H54 (cell line): Measurements from ENCODE around the gene SH2D1A.

Experiments
- DNase-seq: peaks from one replicate; pipeline ENCODE4 v3.0.0; 2011; ENCODE audit warnings: low spot score, mixed read lengths; ENCODE audit not compliant: insufficient read length
- FAIRE-seq: peaks from 3 replicates; lab custom pipeline; 2011; peaks lifted over from hg19 to GRCh38; lab: Jason Lieb, UNC
- POLR2A ChIP-seq: IDR thresholded peaks from 2 replicates; pipeline ENCODE4 v1.6.1; 2011; ENCODE audit warnings: low read depth, mild to moderate bottlenecking, low read length

Gene SH2D1A

GRCh38 chrX:124341396-124342132 is 4.8 kb upstream of the SH2D1A start:
- no peak for FAIRE-seq

GRCh38 chrX:124342174-124342867 is 4.0 kb upstream of the SH2D1A start:
- FAIRE-seq (no peak), DNase-seq (no peak)
- no peak for TF ChIP-seq POLR2A

More at GRCh38 chrX:124341396-124342132, 4.8 kb upstream of the SH2D1A start:
- DNase-seq = no peak
- TF ChIP-seq POLR2A = no peak

- DNase-seq (no peak), FAIRE-seq (no peak)
- no peak for TF ChIP-seq POLR2A
These were observed 3.3 kb upstream of the SH2D1A start for GRCh38 chrX:124343016-124343415.

- TF ChIP-seq POLR2A = no peak
- FAIRE-seq (no peak), DNase-seq (no peak)
These were observed 2.1 kb upstream of the SH2D1A start for GRCh38 chrX:124344246-124344645.

GRCh38 chrX:124346877-124347241 is 496 bp downstream of the SH2D1A start:
- FAIRE-seq = no peak
- DNase-seq = no peak
- TF ChIP-seq POLR2A = no peak

GRCh38 chrX:124347242-124347641 is 879 bp downstream of the SH2D1A start:
- FAIRE-seq (no peak), DNase-seq (no peak)
- no peak for TF ChIP-seq POLR2A

- TF ChIP-seq POLR2A = no peak
- DNase-seq = no peak
- FAIRE-seq = no peak
These were observed 1.8 kb downstream of the SH2D1A start for GRCh38 chrX:124348182-124348581.

GRCh38 chrX:124348885-124349453 is 2.6 kb downstream of the SH2D1A start:
- TF ChIP-seq POLR2A = no peak

GRCh38 chrX:124354648-124355047 is 8.3 kb downstream of the SH2D1A start:
- DNase-seq (no peak), FAIRE-seq (no peak)
- TF ChIP-seq POLR2A = no peak

More at GRCh38 chrX:124348885-124349453, 2.6 kb downstream of the SH2D1A start:
- FAIRE-seq = no peak
- DNase-seq = no peak

GRCh38 chrX:124358800-124359383 is 12.5 kb downstream of the SH2D1A start:
- DNase-seq (no peak), FAIRE-seq (no peak)
- no peak for TF ChIP-seq POLR2A

- TF ChIP-seq POLR2A = no peak
- no peak for DNase-seq
- no peak for FAIRE-seq
These were observed 15.7 kb downstream of the SH2D1A start for GRCh38 chrX:124362072-124362471.

GRCh38 chrX:124362761-124363160 is 16.4 kb downstream of the SH2D1A start:
- DNase-seq (no peak), FAIRE-seq (no peak)
- TF ChIP-seq POLR2A = no peak

- no peak for DNase-seq
- FAIRE-seq = no peak
- TF ChIP-seq POLR2A = no peak
These were observed 23.4 kb downstream of the SH2D1A start for GRCh38 chrX:124369722-124370121.

- FAIRE-seq (no peak), DNase-seq (no peak)
- no peak for TF ChIP-seq POLR2A
These were observed 27.0 kb downstream of the SH2D1A start for GRCh38 chrX:124373348-124373747.
